Tibial nerve (tissue), 4 donors: Measurements from ENCODE around the gene CARHSP1. TPM values are rescaled to one million over a fixed set of nuclear protein-coding genes. Genes with fewer than 3 reads are reported as not detected.

Experiments used
- DNase-seq, 2 donors: peaks; one replicate each; pipeline ENCODE4 v3.0.0-alpha.2; 2019; ENCODE audit warnings: low spot score in 2 of 2
- H3K27ac ChIP-seq, 4 donors: fragments of 200-600 bp; sonication (generic) in 3 of 4; one replicate each; pipeline ENCODE4 v1.5.1; 2017 to 2019; ENCODE audit warnings: mild to moderate bottlenecking in 1 of 4
- H3K27me3 ChIP-seq, 2 donors: fragments of 200-600 bp; sonication (generic) in 1 of 2; one replicate each; pipeline versions ENCODE4 v1.5.1 to v1.6.0; 2017 to 2019
- H3K36me3 ChIP-seq, 3 donors: fragments of 200-600 bp; sonication (generic); one replicate each; pipeline ENCODE4 v1.5.1; 2018 to 2019
- H3K4me1 ChIP-seq, 4 donors: fragments of 200-600 bp; sonication (generic) in 3 of 4; one replicate each; pipeline ENCODE4 v1.5.1; 2017 to 2019
- H3K4me3 ChIP-seq, 4 donors: fragments of 200-600 bp; sonication (generic) in 3 of 4; one replicate each; pipeline ENCODE4 v1.5.1; 2017 to 2019; ENCODE audit warnings: mild to moderate bottlenecking in 1 of 4, moderate library complexity in 1 of 4
- H3K9me3 ChIP-seq, 4 donors: fragments of 200-600 bp; sonication (generic) in 3 of 4; one replicate each; pipeline ENCODE4 v1.5.1; 2017 to 2019
- EP300 ChIP-seq, 2 donors: sonication (generic); formaldehyde crosslinking; IDR thresholded peaks; one replicate each; pipeline ENCODE4 v1.6.1; 2017; ENCODE audit warnings: antibody characterized with exemption in 2 of 2, mild to moderate bottlenecking in 1 of 2
- POLR2A ChIP-seq, 2 donors: fragments of 450-650 bp; IDR thresholded peaks; one replicate each; pipeline ENCODE4 v1.6.1; 2017; ENCODE audit warnings: antibody characterized with exemption in 2 of 2, mild to moderate bottlenecking in 2 of 2, moderate library complexity in 2 of 2
- WGBS, 2 donors: methylation state at CpG; one replicate each; pipeline ENCODE4 v1.1.5; 2018; 5-methylcytosine and 5-hydroxymethylcytosine counted together
- total RNA-seq, 4 donors: library from RNA; depleted of rRNA; stranded (reverse); fragments of >200 nt; gene quantifications; one replicate each; pipeline ENCODE4 v1.1.0, GENCODE V29; 2016
- TF ChIP-seq, protein P1 (sequence below), 5 experiments: fragments of 200-600 bp in 3 of 5; fragments of 450-650 bp in 2 of 5; sonication (generic) in 3 of 5; IDR thresholded peaks; one replicate each; pipeline ENCODE4 v1.5.1; 2016 to 2019; ENCODE audit warnings: antibody characterized with exemption in 5 of 5, mild to moderate bottlenecking in 3 of 5, moderate library complexity in 2 of 5

Gene CARHSP1
- total RNA-seq, 4 donors from 2014 or later, result 90.6 to 169 (median 160) TPM

DNA sequence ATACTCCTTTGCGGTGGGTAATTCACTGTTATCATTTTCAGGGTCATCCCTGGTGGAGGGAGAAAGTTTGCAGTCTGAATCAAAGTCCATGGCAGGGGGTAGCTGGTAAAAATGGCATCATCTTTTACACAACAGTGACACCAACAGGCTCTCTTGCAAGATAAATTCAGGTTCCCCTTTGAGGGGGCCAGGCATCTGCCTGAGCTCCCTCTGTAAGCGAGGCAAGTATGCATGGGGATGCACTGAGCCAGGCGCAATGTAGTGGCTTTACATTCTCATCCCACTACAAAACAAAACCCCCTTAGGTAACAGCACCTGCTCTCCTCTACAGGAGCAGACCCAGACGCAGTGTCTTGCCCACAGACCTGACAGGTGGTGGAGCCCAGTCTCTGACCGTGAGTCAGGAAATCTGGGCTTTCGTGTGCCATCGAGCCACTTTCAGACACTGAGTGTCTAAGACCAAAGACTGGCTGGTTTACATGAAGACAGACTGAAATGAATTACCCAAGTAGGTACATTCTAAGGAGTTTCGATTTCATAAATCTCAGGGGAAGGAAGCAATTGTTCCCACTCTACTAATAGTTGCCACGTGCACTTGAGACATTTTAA, 31.0 kb upstream of the CARHSP1 start:
- H3K27ac ChIP-seq, result no peak overlapping the region
- TF ChIP-seq, protein P1, sequence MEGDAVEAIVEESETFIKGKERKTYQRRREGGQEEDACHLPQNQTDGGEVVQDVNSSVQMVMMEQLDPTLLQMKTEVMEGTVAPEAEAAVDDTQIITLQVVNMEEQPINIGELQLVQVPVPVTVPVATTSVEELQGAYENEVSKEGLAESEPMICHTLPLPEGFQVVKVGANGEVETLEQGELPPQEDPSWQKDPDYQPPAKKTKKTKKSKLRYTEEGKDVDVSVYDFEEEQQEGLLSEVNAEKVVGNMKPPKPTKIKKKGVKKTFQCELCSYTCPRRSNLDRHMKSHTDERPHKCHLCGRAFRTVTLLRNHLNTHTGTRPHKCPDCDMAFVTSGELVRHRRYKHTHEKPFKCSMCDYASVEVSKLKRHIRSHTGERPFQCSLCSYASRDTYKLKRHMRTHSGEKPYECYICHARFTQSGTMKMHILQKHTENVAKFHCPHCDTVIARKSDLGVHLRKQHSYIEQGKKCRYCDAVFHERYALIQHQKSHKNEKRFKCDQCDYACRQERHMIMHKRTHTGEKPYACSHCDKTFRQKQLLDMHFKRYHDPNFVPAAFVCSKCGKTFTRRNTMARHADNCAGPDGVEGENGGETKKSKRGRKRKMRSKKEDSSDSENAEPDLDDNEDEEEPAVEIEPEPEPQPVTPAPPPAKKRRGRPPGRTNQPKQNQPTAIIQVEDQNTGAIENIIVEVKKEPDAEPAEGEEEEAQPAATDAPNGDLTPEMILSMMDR (IDR thresholded peaks at IDR 0.05), result no peak
- TF ChIP-seq POLR2A (IDR thresholded peaks at IDR 0.05) (no peak), EP300 (IDR thresholded peaks at IDR 0.05) (no peak)
- H3K9me3 ChIP-seq, result no peaks in the 10 kb centered on the region
- DNase-seq, result no peak
- WGBS, 2 donors, result 89 to 91% methylated on average over 9 of the region's 9 CpGs
- H3K36me3 ChIP-seq, result peaks cover 0 to 100% (median 47%) of the 10 kb centered on the region in 3 donors
- no peak overlapping the region for H3K4me3 ChIP-seq
- H3K4me1 ChIP-seq, result no peaks in the 10 kb centered on the region
- H3K27me3 ChIP-seq, result no peaks in the 10 kb centered on the region

DNA sequence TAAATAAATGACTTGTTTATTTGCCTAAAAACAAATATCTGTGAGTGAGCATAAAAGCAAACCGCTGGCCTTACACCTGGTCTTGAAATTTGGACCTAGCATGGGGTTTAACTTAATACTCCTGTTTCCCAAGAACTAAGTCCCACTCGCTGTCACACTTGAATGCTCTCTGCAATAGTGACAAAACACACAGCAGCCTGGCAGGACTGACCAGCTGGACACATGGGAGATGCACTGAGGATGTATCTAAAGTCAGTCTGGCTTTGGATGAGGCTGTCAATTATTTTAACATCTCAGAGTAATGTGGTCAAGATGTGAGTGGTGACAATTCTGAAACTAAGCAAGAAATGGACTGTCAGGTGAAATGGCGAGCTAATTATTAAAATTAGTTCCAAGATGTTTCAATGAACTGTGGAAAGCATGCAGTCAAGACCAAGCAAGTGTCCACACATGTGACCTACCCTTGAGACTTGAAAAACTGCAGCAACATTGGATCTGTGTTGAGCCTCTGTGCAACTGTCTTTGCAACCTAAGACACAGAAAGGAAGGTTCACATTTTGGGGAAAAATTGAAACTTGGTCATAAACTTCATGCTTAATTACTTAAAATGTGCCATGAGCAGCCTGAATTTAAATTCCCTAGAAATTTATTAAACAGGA, 30.0 kb upstream of the CARHSP1 start:
- Histone ChIP-seq H3K36me3 (peaks cover 0 to 100% (median 52%) of the 10 kb centered on the region in 3 donors), H3K9me3 (no peaks in the 10 kb centered on the region), H3K27me3 (no peaks in the 10 kb centered on the region), H3K27ac (no peak overlapping the region), H3K4me1 (no peaks in the 10 kb centered on the region), H3K4me3 (no peak overlapping the region)
- TF ChIP-seq EP300 (IDR thresholded peaks at IDR 0.05) (no peak), POLR2A (IDR thresholded peaks at IDR 0.05) (no peak)
- TF ChIP-seq, protein P1 (IDR thresholded peaks at IDR 0.05), result no peak
- DNase-seq, result no peak
- WGBS, 2 donors, result 92 to 93% methylated on average over 3 of the region's 3 CpGs

DNA sequence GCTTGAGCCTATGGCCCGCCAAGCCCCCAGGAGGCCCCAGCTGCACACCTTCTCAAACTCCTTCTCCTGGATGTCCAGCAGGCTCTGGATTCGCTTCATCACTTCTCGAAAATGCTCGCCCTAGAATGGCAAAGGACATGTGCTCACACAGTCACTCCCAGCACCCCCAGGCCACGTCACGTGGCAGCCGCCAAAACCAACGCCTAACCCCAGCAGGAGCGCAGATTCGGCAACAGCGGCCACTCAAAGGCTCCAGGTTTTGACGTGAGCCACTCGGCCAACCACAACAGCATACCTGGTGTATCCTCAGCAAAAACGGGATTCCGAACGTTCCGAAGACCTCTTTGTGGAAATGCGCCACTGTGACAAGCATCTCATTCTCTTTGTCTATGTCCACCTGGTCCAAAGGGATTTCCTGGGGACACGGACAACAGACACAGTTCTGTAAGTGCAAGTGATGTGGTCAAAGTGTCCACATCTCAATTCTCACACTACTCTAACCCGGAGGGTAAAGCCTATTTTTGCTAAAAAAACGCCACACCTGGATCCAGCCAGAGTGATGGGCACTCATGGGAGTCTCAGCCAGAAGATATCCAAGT, 26.0 kb upstream of the CARHSP1 start:
- WGBS, 2 donors, result 93 to 97% methylated on average over 21 of the region's 21 CpGs
- no peak for DNase-seq

DNA sequence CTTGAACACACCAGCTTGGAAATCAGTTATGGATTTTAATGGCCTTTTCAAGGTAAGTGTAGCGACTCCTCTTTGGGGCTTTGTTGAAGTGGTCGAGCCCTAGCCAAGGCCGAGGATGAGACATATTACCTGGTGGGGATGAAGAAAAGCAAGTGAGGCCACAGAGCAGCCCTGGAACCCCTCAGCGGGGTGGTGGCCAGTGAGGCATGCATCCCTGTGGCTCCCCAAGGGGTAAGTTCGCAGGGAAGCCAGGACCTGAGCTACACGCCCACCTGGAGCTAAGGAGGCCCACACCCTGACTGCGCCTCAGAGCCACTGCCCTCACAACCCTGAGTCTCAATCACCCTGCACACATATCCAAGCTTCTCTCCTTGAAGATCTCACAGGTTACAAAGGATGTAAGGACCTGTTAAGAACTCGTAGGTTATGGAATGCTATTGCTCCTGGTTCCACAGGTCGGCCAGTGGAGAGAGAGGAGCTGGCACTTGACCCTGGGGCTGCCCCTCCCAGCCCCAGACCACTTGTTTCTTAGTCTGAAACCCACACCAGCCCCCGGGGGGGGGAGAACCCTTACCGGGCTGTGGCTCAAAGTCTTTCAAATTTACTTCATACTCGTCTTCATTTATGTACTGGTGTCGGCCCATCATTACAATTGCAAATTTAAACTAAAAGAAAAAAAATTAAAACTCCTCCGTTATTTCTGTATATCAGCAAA, 25.3 kb upstream of the CARHSP1 start:
- Histone ChIP-seq H3K36me3 (peaks cover 0 to 100% (median 34%) of the 10 kb centered on the region in 3 donors), H3K27ac (no peak overlapping the region), H3K4me3 (no peak overlapping the region), H3K9me3 (no peaks in the 10 kb centered on the region), H3K4me1 (no peaks in the 10 kb centered on the region), H3K27me3 (no peaks in the 10 kb centered on the region)
- WGBS, 2 donors, result 79 to 85% methylated on average over 13 to 14 of the region's 14 CpGs
- peak in 1 of 2 donors; percentile 8 for DNase-seq
- TF ChIP-seq EP300 (IDR thresholded peaks at IDR 0.05) (no peak), POLR2A (IDR thresholded peaks at IDR 0.05) (no peak)
- TF ChIP-seq, protein P1 (IDR thresholded peaks at IDR 0.05), result no peak

More for the DNA sequence above, 26.0 kb upstream of the CARHSP1 start:
- Histone ChIP-seq H3K27ac (no peak overlapping the region), H3K9me3 (no peaks in the 10 kb centered on the region), H3K27me3 (no peaks in the 10 kb centered on the region), H3K4me3 (no peak overlapping the region), H3K36me3 (peaks cover 0 to 100% (median 34%) of the 10 kb centered on the region in 3 donors), H3K4me1 (no peaks in the 10 kb centered on the region)
- TF ChIP-seq POLR2A (IDR thresholded peaks at IDR 0.05), result no peak
- TF ChIP-seq, protein P1 (IDR thresholded peaks at IDR 0.05), result no peak
